Ishikawa (cell line): ENCODE results near the gene FAM131A.

Source experiments
- CEBPB ChIP-seq: IDR thresholded peaks from 2 replicates; pipeline ENCODE4 v1.6.1; 2012
- CREB1 ChIP-seq: IDR thresholded peaks from 2 replicates; pipeline ENCODE4 v1.6.1; 2012; ENCODE audit warnings: low read depth
- EGR1 ChIP-seq: IDR thresholded peaks from 2 replicates; pipeline ENCODE4 v1.6.1; 2012
- EP300 ChIP-seq: IDR thresholded peaks from 2 replicates; pipeline ENCODE4 v1.6.1; 2012; ENCODE audit warnings: borderline replicate concordance
- FOXM1 ChIP-seq: IDR thresholded peaks from 2 replicates; pipeline ENCODE4 v1.6.1; 2012; ENCODE audit warnings: low read depth, borderline replicate concordance
- MAX ChIP-seq: IDR thresholded peaks from 2 replicates; pipeline ENCODE4 v1.6.1; 2012
- NFIC ChIP-seq: IDR thresholded peaks from 2 replicates; pipeline ENCODE4 v1.6.1; 2012
- RAD21 ChIP-seq: IDR thresholded peaks from 2 replicates; pipeline ENCODE4 v1.6.1; 2012; ENCODE audit warnings: low read depth
- REST ChIP-seq: IDR thresholded peaks from 2 replicates; pipeline ENCODE4 v1.6.1; 2012; ENCODE audit warnings: low read depth, mild to moderate bottlenecking
- TAF1 ChIP-seq: IDR thresholded peaks from 2 replicates; pipeline ENCODE4 v1.6.1; 2012; ENCODE audit warnings: low read depth, mild to moderate bottlenecking
- TCF12 ChIP-seq: IDR thresholded peaks from 2 replicates; pipeline ENCODE4 v1.6.1; 2012; ENCODE audit warnings: low read depth
- TEAD4 ChIP-seq: IDR thresholded peaks from 2 replicates; pipeline ENCODE4 v1.6.1; 2012
- USF1 ChIP-seq: IDR thresholded peaks from 2 replicates; pipeline ENCODE4 v1.6.1; 2012
- YY1 ChIP-seq: IDR thresholded peaks from 2 replicates; pipeline ENCODE4 v1.6.1; 2012; ENCODE audit warnings: low read depth
- ZBTB7A ChIP-seq: IDR thresholded peaks from 2 replicates; pipeline ENCODE4 v1.6.1; 2012; ENCODE audit warnings: low read depth

The FAM131A gene

GRCh38 chr3:184325269-184325668, 12.1 kb upstream of the FAM131A start:
- TF ChIP-seq REST (no peak), NFIC (no peak), FOXM1 (no peak), MAX (no peak), TCF12 (no peak), CREB1 (no peak), EGR1 (no peak), EP300 (no peak), USF1 (no peak), CEBPB (no peak), RAD21 (no peak), TAF1 (no peak), TEAD4 (no peak), YY1 (no peak), ZBTB7A (no peak)

GRCh38 chr3:184325715-184326369, 11.6 kb upstream of the FAM131A start:
- TF ChIP-seq NFIC (no peak), TAF1 (no peak), MAX (no peak), USF1 (no peak), TCF12 (no peak), ZBTB7A (no peak), EP300 (no peak), CEBPB (no peak), CREB1 (no peak), REST (no peak)

GRCh38 chr3:184327171-184327570, 10.2 kb upstream of the FAM131A start:
- TF ChIP-seq CEBPB (no peak), MAX (no peak), TEAD4 (no peak), EGR1 (no peak), ZBTB7A (no peak), RAD21 (no peak)

- TF ChIP-seq MAX (no peak), FOXM1 (no peak), REST (no peak), USF1 (no peak), CEBPB (no peak), NFIC (no peak), TCF12 (no peak), EGR1 (no peak), EP300 (no peak), TAF1 (no peak), CREB1 (no peak), TEAD4 (no peak)
Observed at GRCh38 chr3:184328516-184328915, 8.9 kb upstream of the FAM131A start.
